HCT116 (cell line): ENCODE data around the gene EGFR.

Experiments
- CTCF ChIP-seq, 3 experiments: fragments of 200-600 bp in 1 of 3; sonication (generic) in 1 of 3; IDR thresholded peaks in 2 of 3; conservative IDR thresholded peaks in 1 of 3; 2 replicates each; pipeline ENCODE4 v1.5.1; 2012 to 2017; ENCODE audit warnings: low read depth in 2 of 3, low read length in 2 of 3, antibody characterized with exemption in 1 of 3, borderline replicate concordance in 1 of 3, control low read depth in 1 of 3, mild to moderate bottlenecking in 1 of 3, mixed read lengths in 1 of 3, mixed run types in 1 of 3, moderate library complexity in 1 of 3; ENCODE audit not compliant: insufficient read depth in 1 of 3
- EZH2 ChIP-seq: fragments of 200-600 bp; sonication (generic); IDR thresholded peaks from 2 replicates; pipeline ENCODE4 v1.6.1; 2017; ENCODE audit warnings: antibody characterized with exemption, mixed run types
- EZH2phosphoT487 ChIP-seq: fragments of 200-600 bp; IDR thresholded peaks from 2 replicates; pipeline ENCODE4 v1.6.1; 2018; ENCODE audit warnings: antibody characterized with exemption, borderline replicate concordance
- POLR2A ChIP-seq: IDR thresholded peaks from 2 replicates; pipeline ENCODE4 v1.7.0; 2011; ENCODE audit warnings: borderline replicate concordance; ENCODE audit not compliant: insufficient read depth, insufficient read length; ENCODE audit errors: extremely low read depth
- YY1 ChIP-seq: IDR thresholded peaks from 2 replicates; pipeline ENCODE4 v1.6.1; 2011; ENCODE audit warnings: low read length, low read depth, moderate library complexity, mild to moderate bottlenecking; ENCODE audit not compliant: insufficient replicate concordance; ENCODE audit errors: extremely low read depth
- ZNF274 ChIP-seq: fragments of 200-500 bp; sonication (Bioruptor generic); IDR thresholded peaks from 2 replicates; pipeline ENCODE4 v1.6.1; 2014; ENCODE audit warnings: mild to moderate bottlenecking, low read depth, low read length, inconsistent platforms

- TF ChIP-seq CTCF (IDR thresholded peaks at IDR 0.05 in 2 of 3, conservative IDR thresholded peaks at IDR 0.05 in 1 of 3; ENCODE audit: borderline replicate concordance in 1 of 3, insufficient read depth in 1 of 3, low read depth in 2 of 3, low read length in 2 of 3) (no peak), POLR2A (no peak), EZH2 (no peak), ZNF274 (no peak), EZH2phosphoT487 (no peak), YY1 (no peak)
These were observed 18.3 kb downstream of the EGFR start for GRCh38 chr7:55036950-55037736.
